C4-2B (cell line): ENCODE results near the gene TUBB2B.

ENCODE experiments used
- CTCF ChIP-seq: fragments of 450-650 bp; conservative IDR thresholded peaks from 2 replicates; pipeline ENCODE4 v1.5.1; 2017; ENCODE audit warnings: mild to moderate bottlenecking
- ZFX ChIP-seq: fragments of 450-650 bp; IDR thresholded peaks from 2 replicates; pipeline ENCODE4 v1.6.1; 2017

- TF ChIP-seq CTCF (no peak), ZFX (no peak)
These were observed 17.3 kb downstream of the TUBB2B start for GRCh38 chr6:3210024-3210610.
